ENCODE measurements around the gene PPP2R1B. TPM values are rescaled to one million over a fixed set of nuclear protein-coding genes. Genes with fewer than 3 reads are reported as not detected.
A peak's percentile ranks its signal among the peaks of the same experiment; 100 is the strongest.

The PPP2R1B gene
- total and polyA plus RNA-seq, 12 donors = 5.8 to 16.8 (median 10.7) TPM

GRCh38 chr11:111814106-111814505, 47.9 kb upstream of the PPP2R1B start:
- H3K4me1 ChIP-seq = peaks cover 0 to 28% (median 9%) of the 10 kb centered on the region in 9 donors
- H3K4me3 ChIP-seq = no peak overlapping the region
- no peak for ATAC-seq
- no peaks in the 10 kb centered on the region for H3K27me3 ChIP-seq
- H3K36me3 ChIP-seq = peaks cover 0 to 28% (median 0%) of the 10 kb centered on the region in 9 donors
- peak overlapping the region in 5 of 10 donors; percentile 2 to 42 (median 33) for H3K27ac ChIP-seq
- no peaks in the 10 kb centered on the region for H3K9me3 ChIP-seq
- DNase-seq = no peak
- TF ChIP-seq, protein P1, sequence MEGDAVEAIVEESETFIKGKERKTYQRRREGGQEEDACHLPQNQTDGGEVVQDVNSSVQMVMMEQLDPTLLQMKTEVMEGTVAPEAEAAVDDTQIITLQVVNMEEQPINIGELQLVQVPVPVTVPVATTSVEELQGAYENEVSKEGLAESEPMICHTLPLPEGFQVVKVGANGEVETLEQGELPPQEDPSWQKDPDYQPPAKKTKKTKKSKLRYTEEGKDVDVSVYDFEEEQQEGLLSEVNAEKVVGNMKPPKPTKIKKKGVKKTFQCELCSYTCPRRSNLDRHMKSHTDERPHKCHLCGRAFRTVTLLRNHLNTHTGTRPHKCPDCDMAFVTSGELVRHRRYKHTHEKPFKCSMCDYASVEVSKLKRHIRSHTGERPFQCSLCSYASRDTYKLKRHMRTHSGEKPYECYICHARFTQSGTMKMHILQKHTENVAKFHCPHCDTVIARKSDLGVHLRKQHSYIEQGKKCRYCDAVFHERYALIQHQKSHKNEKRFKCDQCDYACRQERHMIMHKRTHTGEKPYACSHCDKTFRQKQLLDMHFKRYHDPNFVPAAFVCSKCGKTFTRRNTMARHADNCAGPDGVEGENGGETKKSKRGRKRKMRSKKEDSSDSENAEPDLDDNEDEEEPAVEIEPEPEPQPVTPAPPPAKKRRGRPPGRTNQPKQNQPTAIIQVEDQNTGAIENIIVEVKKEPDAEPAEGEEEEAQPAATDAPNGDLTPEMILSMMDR (IDR thresholded peaks at IDR 0.05) = no peak
- 82 to 92% methylated on average over 1 of the region's 1 CpG for WGBS, 2 donors
- intact Hi-C loops (cut with DNase I) = no loop called here

- ATAC-seq (no peak), DNase-seq (no peak)
- intact Hi-C loops (cut with DNase I) = no loop called here
- no peak overlapping the region for H3K27ac ChIP-seq
- H3K4me3 ChIP-seq = no peak overlapping the region
- H3K9me3 ChIP-seq = no peaks in the 10 kb centered on the region
- WGBS, 2 donors = 97 to 98% methylated on average over 2 of the region's 2 CpGs
- H3K4me1 ChIP-seq = peaks cover 0 to 34% (median 5%) of the 10 kb centered on the region in 9 donors
- TF ChIP-seq, protein P1 (IDR thresholded peaks at IDR 0.05) = no peak
- H3K27me3 ChIP-seq = no peaks in the 10 kb centered on the region
- H3K36me3 ChIP-seq = peaks cover 0 to 46% (median 4%) of the 10 kb centered on the region in 9 donors
Measured at GRCh38 chr11:111812211-111812610, 46.0 kb upstream of the PPP2R1B start.

- DNase-seq (no peak), ATAC-seq (no peak)
- Histone ChIP-seq H3K4me3 (no peak overlapping the region), H3K36me3 (peaks cover 0 to 54% (median 4%) of the 10 kb centered on the region in 9 donors), H3K27me3 (no peaks in the 10 kb centered on the region), H3K4me1 (peaks cover 0 to 34% (median 5%) of the 10 kb centered on the region in 9 donors), H3K9me3 (no peaks in the 10 kb centered on the region), H3K27ac (no peak overlapping the region)
- intact Hi-C loops (cut with DNase I) = no loop called here
- WGBS, 2 donors = 97 to 98% methylated on average over 2 of the region's 2 CpGs
- TF ChIP-seq, protein P1 (IDR thresholded peaks at IDR 0.05) = no peak
Measured at GRCh38 chr11:111811445-111811844, 45.3 kb upstream of the PPP2R1B start.

DNA sequence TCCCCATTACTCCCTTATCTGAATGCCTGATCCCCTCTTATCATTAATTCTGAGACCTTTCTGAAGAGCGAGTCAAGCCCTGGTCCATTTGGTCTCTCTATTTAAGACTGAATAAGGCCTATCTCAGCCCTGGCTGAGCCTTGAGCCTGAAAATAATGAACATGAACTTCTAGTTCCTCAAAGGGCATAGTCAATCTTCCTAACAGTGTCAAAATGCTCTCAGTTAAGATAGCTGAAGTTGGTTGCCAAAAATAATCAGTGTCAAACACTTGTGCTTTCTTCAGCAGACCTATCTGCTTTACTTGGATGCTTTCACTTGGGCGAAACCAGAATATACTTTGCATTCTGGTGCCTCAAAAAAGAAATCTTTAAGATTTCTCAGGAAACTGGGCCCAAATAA, 42.6 kb upstream of the PPP2R1B start:
- no peaks in the 10 kb centered on the region for H3K9me3 ChIP-seq
- DNase-seq (no peak), ATAC-seq (peak in 5 of 8 donors; percentile 26 to 84 (median 78))
- TF ChIP-seq, protein P1 (IDR thresholded peaks at IDR 0.05) = no peak
- H3K4me3 ChIP-seq = no peak overlapping the region
- intact Hi-C loops (cut with DNase I) = no loop called here
- peaks cover 0 to 24% (median 5%) of the 10 kb centered on the region in 9 donors for H3K4me1 ChIP-seq
- 60 to 68% methylated on average over 2 of the region's 2 CpGs for WGBS, 2 donors
- peaks cover 0 to 80% (median 15%) of the 10 kb centered on the region in 9 donors for H3K36me3 ChIP-seq
- no peaks in the 10 kb centered on the region for H3K27me3 ChIP-seq
- peak overlapping the region; percentile 9 to 61 (median 38) for H3K27ac ChIP-seq
